ENCODE results near the gene CCND3.

CCND3 gene

DNA sequence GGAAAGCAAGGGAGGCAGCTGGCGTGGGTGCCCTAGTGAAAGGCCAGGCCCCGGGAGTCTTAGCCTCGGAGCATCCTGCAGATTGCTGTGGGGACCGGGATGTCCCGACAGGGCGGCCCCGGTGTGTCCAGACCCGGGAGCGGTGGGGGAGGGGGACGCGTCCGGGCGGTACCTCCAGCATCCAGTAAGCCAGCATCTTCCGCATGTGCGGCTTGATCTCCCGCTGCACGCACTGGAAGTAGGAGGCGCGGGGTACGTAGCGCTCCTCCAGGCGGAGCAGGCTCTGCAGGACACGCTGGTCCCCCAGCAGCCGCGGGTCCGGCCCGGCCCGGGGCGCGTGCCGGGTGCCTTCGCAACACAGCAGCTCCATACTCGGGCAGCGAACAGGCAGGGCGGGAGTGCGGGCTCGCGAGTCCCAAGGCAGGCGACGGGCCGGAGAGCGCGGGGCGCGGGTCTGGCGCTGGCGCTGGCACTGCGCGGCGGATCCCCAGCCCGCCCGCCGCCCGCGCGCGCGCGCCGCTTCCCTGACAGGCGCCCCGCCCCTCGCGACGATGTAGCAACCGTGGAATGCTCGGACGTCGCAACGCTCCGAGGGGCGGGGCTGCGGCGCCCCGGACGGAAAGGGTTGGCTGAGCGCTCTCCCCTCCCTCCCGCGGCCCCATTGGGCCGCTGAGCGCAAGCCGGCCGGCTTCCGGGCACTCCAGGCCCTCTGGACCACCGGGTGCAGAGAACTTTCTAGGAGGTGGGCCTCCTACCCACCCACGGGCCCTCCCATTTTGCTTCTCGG lies at the start of gene CCND3:
CCND3 (minus strand) TSS at position 529 of the 787 bp plus-strand sequence; CDS start at position 370, 159 bp downstream.
- DNase-seq (ENCODE audit: low read depth, low spot score), result peak; percentile 79

DNA sequence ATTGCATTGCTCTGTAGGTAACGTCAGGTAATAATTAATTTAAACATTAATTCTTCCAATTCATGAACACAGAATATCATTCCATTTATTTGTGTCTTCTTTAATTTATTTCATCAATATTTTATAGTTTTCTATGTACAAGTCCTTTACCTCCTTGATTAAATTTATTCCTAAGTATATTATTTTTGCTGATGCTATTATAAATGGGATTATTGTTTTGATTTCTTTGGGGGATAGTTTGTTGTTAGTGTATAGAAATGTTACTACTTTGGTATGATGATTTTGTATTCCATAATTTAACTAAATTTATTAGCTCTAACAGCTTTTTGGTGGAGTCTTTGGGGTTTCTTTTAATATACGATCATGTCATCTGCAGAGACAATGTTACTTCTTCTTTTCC lies 44.7 kb upstream of the CCND3 start:
- no peak for DNase-seq (ENCODE audit: low read depth, low spot score)

DNA sequence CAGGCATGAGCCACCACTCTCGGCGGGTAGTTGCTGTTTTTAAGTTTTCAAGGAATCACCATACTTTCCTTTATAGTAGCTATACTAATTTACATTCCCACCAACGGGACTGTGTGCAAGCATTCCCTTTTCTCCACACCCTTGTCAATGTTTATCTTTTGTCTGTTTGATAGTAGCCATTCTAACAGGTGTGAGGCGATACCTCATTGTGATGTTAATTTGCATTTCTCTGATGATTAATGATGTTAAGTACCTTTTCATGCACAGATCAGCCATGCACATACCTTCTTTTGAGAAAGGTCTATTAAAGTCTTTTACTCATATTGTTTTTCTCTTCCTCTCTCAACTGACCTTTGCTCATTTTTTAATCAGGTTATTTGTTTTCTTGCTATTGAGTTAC lies 43.0 kb upstream of the CCND3 start:
- no peak for DNase-seq (ENCODE audit: low read depth, low spot score)

DNA sequence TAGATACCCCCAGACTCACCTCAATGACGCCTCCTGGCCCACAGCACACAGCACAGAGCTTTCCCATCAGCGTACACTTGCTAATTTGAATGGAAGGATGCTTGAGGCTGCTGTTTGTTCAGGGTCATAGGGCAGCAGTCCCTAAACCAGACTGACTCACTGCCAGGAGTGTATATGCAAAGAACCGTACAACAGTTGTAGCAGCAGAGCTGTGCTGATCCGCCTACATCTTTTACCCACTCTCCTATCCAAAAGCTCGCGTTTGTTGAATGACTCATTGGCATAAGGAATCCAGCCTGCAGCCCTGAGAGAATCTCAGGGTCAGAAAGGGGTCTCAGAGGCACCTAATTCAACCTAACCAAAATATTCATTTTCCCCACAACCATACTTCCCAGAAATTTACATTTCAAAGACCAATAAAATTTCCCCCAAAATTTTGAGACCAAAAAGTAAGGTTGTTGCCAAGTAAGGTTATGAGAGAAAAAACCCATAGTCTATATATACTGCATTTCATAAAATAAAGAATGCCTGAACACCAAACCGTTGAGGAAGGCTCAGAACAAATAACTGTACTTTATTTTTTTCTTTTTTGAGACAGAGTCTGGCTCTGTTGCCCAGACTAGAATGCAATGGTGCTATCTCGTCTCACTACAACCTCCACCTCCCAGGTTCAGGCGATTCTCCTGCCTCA lies 35.3 kb upstream of the CCND3 start:
- DNase-seq (ENCODE audit: low read depth, low spot score), result peak; percentile 10

DNA sequence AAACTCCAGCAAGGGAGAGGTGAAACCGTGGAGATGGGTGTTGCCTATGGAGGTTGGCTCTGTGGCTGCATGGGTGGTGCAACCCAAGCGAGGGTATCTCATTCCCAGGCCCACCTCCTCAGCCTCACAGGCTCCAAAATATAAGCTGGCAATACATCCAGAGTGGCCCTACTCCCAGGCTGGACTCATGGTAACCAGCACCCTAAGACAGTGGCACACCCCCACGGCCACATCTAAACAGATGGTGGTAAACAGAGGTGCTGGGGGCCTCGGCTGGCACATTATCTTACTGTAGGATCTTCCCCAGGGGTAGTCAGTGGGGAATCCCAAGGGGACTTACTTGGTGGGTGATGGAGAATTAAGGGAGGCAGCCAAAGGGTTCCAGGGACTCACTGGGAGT lies 33.7 kb upstream of the CCND3 start:
- DNase-seq (ENCODE audit: low read depth, low spot score), result no peak

DNA sequence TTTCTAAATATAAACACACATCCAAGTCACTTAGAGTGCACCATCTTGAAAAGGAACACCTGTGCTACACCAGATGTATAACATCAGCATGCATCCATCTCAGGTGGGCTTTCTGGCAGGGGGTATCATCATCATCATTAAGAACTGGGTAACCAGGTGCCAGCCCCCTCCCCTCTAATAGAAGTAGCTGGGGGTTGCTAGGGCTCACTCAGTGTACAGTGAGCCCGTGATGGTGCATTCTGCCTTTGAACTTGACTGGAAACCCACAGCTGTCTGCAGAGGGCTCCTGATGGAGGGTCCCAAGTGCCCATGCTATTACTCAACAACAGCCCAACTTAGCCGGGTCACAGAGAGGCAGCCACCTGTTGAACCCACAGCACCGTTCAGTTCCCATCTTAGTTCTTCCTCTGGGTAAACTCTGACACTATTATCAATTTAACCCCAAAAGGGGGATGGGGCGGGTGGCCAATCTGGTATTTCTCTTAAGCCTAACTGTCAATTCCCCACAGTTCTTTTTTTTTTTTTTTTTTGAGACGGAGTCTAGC lies 32.7 kb upstream of the CCND3 start:
- no peak for DNase-seq (ENCODE audit: low read depth, low spot score)

DNA sequence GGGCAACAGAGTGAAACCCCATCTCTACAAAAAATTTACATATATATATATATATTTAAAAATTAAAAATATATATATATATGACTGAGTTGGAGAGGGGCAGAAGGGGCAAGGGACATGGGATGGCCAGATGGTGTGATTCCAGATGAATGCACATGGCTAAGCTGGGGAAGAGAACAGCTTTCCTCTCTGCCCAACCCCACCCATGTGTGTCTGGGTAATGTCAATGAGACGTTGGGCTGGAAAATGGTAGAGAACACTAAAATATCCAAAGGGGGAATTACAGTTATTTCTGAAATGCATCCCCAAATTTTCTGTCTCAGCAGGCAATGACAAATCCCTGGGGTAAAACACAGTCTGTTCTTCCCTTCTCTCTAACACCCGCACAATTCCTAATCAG lies 31.2 kb upstream of the CCND3 start:
- no peak for DNase-seq (ENCODE audit: low read depth, low spot score)

DNA sequence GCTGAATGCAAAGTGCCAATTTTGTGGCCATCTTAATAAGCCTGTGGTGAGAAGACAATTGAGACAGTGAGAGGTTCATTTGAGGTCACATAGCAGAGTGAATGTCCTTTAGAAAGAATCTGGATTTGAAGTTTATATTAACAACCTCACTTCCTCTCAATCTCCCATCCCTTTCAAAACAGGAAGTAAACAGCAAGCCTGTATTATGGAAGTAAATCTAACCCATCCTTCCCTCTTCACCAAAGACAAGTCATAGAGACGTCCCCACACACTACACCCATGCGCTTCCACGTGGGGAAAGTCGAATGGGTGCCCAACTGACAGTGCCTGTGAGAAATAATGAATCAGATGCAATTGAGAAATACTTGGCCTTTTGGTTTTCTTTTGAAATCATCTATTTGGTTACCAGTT lies 28.8 kb upstream of the CCND3 start:
- no peak for DNase-seq (ENCODE audit: low read depth, low spot score)

DNA sequence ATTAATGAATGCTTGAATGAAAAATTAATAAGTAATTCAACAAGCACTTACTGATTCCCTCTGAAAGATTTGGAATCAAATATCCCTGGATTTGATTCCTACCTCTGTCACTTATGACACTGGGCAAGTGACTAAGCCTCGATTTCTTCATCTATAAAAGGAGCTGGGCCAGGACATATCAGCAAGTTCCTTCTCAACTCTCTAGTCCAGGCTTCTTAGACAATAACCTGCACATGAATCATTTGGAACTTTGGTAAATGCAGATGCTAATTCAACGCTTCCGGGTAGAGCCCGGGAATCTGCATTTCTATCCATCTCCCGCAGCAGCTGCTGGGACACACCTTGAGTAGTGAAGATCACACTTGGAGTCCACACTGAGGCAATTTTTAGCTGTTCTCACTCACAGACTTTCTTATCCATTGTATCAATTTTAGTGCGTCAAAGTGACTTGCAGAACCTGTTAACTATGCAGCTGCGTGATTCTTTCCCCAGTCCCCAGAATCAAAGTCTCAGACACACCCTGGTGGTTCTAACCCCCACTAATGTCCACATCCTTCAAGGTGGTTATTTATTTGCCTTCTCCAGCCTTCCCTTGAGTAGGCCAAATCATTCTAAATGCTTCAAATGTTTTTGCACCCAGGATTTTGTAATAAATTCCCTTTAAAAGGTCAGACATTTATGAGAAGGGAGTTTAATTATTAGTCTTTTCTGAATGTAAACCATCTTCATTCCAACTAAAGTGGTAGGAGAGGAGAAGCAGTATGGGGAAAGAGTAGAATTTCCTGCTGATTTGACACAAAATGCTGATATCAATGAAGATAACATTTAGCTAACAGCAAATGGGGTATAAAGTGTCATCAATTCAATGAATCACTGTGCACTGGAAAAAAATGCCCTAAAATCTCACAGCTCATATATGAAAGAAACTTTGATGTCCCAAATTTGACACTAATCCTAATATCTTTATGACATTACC lies 26.0 kb upstream of the CCND3 start:
- peak; percentile 11 for DNase-seq (ENCODE audit: low read depth, low spot score)

DNA sequence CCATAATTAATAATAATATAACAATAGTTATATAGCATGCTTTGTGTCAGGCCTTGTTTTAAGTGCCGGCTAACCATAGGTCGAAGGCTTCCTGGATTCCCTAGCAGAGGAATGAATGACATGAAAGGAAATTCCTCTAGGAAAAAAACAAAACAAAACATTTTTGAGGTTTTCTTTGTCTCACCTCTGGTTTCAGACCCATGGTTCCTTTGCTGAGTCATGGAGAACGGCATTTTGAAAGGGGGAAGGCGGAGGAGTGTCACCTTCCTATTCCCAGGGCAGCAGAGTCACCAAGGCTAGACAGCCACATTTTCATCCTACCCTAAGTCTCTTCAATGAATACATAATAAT lies 25.3 kb upstream of the CCND3 start:
- DNase-seq (ENCODE audit: low read depth, low spot score), result peak; percentile 71

DNA sequence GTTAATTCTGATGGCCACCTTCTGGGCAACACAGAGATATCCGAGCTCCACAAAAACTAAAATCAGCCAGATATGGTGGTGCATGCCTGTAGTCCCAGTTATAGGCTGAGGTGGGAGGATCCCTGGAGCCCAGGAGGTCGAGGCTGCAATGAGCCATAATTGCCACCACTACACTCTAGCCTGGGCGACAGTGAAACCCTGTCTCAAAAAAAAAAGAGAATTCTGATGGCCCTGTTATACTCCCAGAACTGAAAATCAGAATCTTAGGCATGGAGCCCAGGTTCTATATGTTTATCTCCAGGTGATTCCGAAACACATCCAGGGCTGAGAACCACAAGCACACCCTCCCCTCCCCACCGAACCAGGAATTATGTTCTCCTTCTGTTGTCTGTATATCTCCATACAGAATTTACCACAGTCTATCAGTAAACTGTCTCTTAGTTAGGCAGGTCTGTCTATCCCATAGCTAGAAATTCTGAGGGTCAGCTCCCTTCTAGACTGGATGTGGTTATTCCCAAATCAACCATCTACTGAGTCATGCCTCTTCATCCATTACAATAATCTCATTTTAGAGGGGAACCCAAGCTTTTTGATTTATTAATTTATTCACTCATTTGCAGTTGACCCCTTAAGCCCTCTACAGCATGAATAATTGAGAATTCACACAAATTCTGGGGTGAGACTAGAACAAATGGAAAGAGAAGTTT lies 24.8 kb upstream of the CCND3 start:
- DNase-seq (ENCODE audit: low read depth, low spot score), result peak; percentile 36

DNA sequence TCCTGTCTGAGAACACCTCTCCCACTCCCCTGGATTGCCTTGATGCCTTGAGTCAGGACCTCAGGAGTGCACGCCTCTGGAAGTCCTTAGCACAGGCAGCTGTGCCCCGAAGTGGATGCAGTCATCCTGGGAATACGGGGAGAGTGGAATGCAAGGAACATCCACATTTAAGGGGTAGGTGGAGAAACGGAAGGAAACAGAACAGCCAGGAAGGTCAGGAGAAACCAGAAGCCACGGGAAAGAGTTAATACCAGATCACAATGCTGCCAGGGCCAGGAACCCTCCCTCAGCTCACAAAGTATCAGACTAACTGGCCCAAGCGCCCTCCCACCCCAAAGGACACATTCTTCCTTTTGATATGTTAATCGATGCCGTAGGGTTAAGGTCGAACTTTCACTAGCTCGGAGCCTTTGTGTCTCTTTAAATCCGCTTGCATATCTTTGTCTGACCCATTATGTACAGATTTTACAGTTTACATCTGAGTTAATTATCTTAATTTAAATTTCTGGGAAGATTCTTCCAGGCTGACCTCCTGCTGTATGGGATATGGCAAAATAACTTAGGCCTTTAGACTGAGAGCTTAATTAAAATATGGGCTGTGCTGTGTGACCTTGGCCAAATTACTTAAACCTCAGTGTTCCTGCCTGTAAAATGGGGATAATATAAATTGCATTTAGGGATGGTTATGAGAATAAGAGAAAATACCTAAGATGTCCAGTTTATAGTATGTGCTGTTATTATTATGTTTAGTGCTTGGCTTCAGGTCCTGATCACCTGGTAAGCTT lies 24.0 kb upstream of the CCND3 start:
- DNase-seq (ENCODE audit: low read depth, low spot score), result peak; percentile 95

DNA sequence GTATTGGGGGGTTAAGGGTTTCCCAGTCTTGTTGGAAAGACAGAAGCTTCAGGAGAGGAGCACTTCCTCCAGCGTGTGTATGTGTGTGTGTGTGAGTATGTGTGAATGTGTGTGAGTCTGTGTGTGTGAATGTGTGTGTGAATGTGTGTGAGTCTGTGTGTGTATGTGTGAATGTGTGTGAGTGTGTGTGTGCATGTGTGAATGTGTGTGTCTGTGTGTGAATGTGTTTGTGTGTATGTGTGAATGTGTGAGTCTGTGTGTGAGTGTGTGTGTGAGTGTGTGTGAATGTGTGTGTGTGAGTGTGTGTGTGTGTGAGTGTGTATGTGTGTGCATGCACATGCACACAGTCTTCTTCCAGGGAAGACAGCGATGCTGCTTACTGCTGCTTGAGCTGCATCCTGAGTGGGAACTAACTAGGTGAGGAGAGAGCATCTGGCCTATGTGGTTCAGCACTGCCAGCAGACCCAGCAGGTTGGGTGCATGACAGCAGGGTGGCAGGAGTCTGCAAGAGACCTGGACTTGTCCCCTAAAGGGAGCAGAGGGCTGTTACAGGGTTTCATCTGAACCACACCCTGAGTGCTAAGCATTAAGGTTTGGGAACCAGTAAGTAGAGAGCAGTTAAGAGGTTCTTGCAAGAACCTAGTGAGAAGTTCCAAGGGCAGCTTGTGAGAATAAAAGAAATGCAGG lies 22.7 kb upstream of the CCND3 start:
- DNase-seq (ENCODE audit: low read depth, low spot score), result no peak

DNA sequence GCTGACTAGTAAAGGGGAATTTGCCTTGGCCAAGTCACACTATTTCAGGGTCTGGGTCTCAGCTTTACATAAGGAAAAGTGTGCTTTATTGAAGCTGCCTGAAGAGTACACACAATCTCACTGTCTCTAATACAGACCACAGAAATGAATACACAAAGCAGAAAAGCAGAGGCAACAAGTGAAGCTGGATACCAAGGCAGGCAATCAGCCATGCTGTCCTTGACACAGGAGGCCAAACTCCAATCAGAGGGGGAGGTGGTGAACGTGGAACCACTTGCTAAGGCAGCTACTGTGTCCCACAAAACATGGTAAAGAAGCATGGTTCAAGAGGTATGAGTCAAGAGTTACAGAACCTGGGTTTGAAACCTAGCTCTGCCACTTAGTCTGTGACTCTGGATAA lies 21.8 kb upstream of the CCND3 start:
- DNase-seq (ENCODE audit: low read depth, low spot score), result no peak

DNA sequence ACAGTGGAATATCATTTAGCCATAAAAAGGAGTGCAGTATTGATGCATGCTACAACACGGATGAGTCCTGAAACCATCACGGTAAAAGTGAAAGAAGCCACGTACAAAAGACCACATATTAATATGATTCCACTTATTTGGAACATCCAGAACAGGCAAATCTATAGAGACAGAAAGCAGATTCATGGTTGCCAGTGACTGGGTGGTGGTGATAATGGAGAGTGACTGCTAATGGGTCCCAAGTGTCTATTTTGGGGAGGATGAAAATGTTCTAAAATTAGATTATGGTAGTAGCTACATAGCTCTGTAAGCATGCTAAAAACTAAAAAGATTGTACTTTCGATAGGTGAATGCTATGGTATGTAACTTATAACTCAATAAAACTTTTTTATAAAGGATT lies 18.4 kb upstream of the CCND3 start:
- no peak for DNase-seq (ENCODE audit: low read depth, low spot score)

DNA sequence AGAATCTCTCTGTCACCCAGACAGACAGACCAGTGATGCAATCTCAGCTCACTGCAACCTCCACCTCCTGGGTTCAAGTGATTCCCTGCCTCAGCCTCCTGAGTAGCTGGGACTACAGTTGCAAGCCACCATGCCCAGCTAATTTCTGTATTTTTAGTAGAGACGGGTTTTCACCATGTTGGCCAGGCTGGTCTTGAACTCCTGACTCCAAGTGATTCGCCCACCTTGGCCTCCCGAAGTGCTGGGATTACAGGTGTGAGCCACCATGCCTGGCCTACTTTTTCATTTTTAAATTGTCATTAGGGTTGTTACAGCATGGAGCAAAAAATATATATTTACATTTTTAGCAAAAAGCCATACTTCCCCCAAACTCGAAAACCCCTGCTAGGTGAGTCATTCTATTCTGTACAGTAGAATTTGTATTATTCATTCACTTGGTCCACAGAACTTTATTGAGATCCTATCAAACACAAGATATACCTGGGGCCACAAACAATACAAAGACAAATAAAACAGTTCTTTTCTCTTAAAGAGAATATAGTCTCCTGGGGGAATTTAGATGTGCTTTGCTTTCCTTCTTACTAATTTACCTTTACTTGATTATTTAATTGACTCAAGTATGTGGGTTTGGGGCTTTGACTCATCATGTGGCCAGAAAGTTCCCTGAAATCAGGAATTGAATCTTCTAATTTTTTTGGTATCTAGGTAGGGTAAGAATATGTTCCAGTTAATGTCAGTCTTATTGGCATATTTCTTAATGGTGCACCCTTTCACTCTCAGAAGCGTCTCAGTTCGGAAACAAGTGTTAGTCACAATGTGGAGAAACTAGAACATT lies 16.6 kb upstream of the CCND3 start:
- no peak for DNase-seq (ENCODE audit: low read depth, low spot score)

DNA sequence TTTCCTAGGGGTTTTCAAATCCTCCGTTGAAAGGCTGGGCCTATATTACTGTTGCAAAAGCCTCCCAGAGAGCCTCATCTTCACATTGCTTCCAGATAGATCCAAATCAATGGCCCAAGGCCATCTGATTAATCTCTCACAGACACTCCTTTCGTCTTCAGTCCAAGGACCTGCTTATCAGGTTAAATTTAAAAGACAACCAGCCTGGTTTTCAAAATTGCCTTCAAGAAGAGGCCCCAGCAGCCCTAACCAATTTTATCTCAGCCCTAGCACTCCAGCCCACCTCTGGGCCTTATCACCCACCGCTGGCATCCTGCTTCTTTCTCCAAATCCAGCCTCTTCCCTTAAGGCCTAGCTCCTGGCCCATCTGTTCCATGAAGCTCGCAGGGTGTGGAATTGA lies 15.5 kb upstream of the CCND3 start:
- peak; percentile 70 for DNase-seq (ENCODE audit: low read depth, low spot score)

DNA sequence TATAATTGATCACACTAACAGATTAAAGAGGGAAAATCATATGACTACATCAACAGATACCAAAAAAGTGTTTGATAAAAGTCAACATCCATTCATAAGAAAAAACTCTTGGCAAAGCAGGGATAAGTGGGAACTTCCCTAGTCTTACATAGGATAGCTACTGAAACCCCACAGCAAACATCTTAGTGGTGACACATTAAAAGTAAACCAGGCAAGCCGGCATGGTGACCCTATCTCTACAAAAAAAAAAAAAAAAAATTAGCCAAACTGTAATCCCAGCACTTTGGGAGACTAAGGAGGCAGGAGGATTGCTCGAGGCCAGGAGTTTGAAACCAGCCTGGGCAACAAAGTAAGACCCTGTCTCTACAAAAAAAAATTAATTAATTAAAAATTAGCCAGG lies 13.8 kb upstream of the CCND3 start:
- DNase-seq (ENCODE audit: low read depth, low spot score), result no peak

DNA sequence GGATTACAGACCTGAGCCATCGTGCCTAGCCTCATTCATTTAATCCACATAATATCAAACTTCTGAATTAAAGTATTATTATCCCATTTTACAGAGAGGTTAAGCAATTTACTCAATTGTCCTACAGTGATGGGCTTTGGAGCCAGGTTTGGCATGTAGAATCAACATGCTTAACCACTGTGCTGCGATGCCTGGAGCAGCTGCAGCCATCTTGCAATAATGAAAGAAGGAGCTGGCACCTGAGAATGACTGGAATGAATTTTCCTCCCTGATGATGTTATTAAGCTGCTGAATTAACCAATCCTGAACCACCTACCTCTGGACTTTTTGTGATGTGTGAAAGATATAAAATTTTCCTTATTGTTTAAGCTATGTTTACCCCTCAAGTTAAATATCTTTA lies 13.1 kb upstream of the CCND3 start:
- DNase-seq (ENCODE audit: low read depth, low spot score), result no peak
